Heart left ventricle (tissue), 13 donors: ENCODE results near the gene ADAT1.

Source experiments
- CTCF ChIP-seq, 12 donors: fragments of 200-600 bp; sonication (generic) in 4 of 12; IDR thresholded peaks; one replicate each; pipeline versions ENCODE4 v1.5.0 to v1.8.0; 2018 to 2022; ENCODE audit warnings: antibody characterized with exemption in 12 of 12, mild to moderate bottlenecking in 5 of 12
- POLR2A ChIP-seq, 2 donors: fragments of 450-650 bp; IDR thresholded peaks; one replicate each; pipeline ENCODE4 v1.6.1; 2017; ENCODE audit warnings: antibody characterized with exemption in 2 of 2, mild to moderate bottlenecking in 2 of 2, moderate library complexity in 2 of 2
- donor health status: ischemic (EF 13 %, LVEDD 7.1; RV severe dilation, severe dysfunction).
- donor health status: DM: no; HTN: yes; CAD: no.
- donor health status: DM: no; HTN: no; CAD: no.
- donor health status: ischemic (EF 25% LVEDD 6.9; RV normal size, moderate dysfunction).
- donor health status: ischemic (EF 25% LVEDD 5.7; RV mildly dilated, moderate dysfunction).
- donor health status: ischemic (EF 35%, LVEDD 5.7; RV mildly dilated, moderate dysfunction).
- donor health status: nonischemic (EF 11% LVEDD 7.7; RV severe dilation, severe dysfunction).
- donor health status: DM: yes; HTN: yes; CAD: no.
- donor health status: PGD.
- donor health status: ischemic (EF 29% LVEDD 5.4; RV normal size, mild dysfunction).
- donor health status: nonischemic (EF 23%, LVEDD 6.1; RV moderate dilation, normal function).

GRCh38 chr16:75570396-75571065 is 52.5 kb downstream of the ADAT1 start:
- TF ChIP-seq CTCF (IDR thresholded peaks at IDR 0.05) (no peak), POLR2A (IDR thresholded peaks at IDR 0.05) (no peak)
